ENCODE data around the gene TGFBR2. TPM values are rescaled to one million over a fixed set of nuclear protein-coding genes. Genes with fewer than 3 reads are reported as not detected.

The TGFBR2 gene
- total RNA-seq, 1 donor from 2014 or later = 53.4 TPM

DNA sequence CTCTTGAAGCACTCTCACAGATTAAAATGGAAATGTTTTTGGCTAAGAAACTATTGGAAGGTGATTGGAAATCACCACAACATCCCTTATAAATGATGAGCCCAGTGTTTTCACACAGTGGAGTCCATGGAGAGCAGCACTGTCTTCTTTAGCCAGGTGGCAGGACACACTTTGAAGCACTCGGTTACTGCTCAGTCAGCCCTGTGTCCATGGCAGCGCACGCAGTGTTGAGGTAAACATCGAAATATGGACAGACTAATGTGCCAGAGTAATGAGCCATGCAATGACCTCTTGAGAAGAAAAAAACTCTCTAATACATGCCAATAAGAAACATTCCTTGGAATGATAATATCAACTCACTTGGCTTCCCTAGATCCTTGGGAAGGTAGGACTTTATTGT, 66.6 kb downstream of the TGFBR2 start:
- DNase-seq (ENCODE audit: low read depth) = no peak
- TF ChIP-seq, protein P1, sequence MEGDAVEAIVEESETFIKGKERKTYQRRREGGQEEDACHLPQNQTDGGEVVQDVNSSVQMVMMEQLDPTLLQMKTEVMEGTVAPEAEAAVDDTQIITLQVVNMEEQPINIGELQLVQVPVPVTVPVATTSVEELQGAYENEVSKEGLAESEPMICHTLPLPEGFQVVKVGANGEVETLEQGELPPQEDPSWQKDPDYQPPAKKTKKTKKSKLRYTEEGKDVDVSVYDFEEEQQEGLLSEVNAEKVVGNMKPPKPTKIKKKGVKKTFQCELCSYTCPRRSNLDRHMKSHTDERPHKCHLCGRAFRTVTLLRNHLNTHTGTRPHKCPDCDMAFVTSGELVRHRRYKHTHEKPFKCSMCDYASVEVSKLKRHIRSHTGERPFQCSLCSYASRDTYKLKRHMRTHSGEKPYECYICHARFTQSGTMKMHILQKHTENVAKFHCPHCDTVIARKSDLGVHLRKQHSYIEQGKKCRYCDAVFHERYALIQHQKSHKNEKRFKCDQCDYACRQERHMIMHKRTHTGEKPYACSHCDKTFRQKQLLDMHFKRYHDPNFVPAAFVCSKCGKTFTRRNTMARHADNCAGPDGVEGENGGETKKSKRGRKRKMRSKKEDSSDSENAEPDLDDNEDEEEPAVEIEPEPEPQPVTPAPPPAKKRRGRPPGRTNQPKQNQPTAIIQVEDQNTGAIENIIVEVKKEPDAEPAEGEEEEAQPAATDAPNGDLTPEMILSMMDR (conservative IDR thresholded peaks at IDR 0.05; ENCODE audit: low read depth, low read length) = no peak
- H3K4me3 ChIP-seq (ENCODE audit: low read depth, low read length) = no peak overlapping the region

DNA sequence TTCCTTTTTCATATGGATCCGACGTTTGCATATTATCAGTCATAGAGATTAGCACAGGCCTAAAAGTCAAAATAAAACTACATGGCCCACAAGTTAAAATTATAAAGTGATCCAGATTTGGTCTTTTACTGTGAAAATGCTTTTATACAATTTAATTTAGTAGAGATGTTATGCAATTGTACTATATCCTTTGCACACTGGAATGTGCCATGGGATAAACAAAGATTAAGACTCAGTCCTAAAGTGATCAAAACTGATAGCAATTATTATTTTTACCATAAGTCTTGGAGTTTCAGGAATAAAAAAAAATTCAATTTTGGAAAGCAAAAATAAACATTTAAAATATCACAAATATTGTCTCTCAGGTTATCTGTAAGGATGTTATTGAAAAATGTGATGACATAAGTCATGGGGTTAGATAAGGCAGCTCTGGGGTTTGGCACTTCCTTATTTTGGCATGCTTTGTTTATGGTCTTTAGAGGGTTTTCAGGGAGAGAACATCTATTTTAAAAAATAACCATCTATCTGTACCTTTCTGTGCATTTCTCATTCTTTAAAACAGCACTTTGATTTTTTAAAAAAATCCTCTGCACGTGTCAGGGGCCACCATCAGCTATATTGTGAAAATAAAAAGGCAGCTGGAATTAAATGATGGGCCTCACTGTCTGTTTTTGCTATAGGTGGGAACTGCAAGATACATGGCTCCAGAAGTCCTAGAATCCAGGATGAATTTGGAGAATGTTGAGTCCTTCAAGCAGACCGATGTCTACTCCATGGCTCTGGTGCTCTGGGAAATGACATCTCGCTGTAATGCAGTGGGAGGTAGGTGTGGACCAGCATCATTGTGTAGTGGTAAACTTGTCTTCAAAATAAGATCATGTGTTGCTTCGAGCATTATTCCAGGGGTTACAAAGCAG, 67.3 kb downstream of the TGFBR2 start:
- no peak for DNase-seq (ENCODE audit: low read depth)
- TF ChIP-seq, protein P1 (conservative IDR thresholded peaks at IDR 0.05; ENCODE audit: low read depth, low read length) = no peak

DNA sequence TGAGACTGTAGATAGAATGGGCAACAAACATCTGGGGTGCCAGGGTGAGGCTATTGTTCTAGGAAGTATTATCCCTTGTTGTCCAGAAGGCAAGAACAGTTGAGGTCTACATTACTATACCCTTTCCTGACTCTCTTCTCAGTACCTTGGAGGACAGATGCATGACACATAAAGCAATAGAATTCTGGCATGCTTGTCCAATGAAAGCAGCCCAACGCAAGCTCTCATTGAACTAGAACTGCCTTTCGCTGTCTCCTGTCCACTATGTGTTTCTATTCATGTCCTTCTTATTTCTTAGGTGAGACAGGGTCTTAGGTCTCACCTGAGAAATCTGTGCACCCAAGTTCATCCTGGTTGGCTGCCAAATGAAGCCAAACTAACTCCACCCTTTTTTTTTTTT, 68.6 kb downstream of the TGFBR2 start:
- TF ChIP-seq, protein P1 (conservative IDR thresholded peaks at IDR 0.05; ENCODE audit: low read depth, low read length) = no peak
- H3K4me3 ChIP-seq (ENCODE audit: low read depth, low read length) = no peak overlapping the region
- no peak for DNase-seq (ENCODE audit: low read depth)

More for the DNA sequence above, 67.3 kb downstream of the TGFBR2 start:
- H3K4me3 ChIP-seq (ENCODE audit: low read depth, low read length) = no peak overlapping the region

DNA sequence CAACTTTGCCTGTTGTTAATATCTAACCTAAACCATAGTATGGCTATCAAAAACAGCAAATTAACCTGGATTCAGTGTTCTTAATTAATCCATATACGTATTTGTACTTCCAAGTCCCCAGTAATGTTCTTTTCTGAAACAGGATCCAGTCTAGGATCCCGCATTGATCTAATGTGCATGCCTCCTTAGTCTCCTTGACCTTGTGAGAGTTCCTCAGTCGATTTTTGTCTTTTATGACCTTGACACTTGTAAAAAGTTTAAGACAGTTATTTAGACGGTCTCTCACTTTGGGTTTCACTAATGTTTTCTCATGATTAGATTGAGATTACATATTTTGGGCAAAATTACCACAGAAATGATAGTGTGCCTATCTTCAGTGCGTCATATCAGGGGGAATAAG, 69.4 kb downstream of the TGFBR2 start:
- TF ChIP-seq, protein P1 (conservative IDR thresholded peaks at IDR 0.05; ENCODE audit: low read depth, low read length) = no peak
- no peak overlapping the region for H3K4me3 ChIP-seq (ENCODE audit: low read depth, low read length)
- no peak for DNase-seq (ENCODE audit: low read depth)

DNA sequence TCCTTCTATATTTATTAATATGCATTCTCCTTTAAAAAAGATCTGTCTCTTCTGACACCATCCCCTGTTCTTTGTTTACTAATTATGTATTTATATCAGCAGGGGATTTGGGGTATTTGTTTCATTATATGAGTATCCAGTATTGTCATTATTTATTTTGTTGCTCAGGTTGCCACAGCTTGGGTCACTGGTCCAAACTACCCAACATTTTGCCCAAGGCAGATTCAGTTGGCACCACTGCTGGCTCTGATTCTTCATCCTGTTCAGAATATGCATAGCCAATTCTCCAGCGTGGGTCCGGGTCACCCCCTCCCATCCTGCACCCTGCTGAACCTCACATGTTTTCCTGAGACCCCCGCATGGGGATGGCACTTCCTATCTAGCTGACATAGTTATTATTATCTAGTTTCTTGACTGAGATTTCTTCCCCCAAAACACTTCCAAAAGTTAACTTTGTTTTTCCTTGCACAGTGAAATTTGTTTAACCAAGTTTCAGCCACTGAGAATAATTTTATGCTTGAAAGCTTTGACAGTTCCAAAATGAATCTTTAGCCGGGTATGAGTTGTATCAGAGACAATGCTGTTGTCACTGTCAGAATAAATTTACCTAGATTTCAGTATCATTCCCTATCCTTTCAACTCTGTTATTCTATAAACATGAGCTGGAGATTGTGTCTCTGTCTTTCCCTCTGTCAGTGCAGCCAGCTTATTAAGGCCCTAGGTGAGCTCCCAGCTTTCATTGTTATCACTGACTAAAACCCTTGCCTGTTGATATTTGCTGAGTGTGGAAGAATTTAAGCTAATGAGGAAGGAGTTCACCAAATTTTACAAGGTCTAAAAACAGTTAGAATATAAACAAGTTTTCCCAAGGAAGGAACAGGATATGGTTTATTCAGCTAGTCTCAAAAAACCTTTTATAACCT, 70.3 kb downstream of the TGFBR2 start:
- TF ChIP-seq, protein P1 (conservative IDR thresholded peaks at IDR 0.05; ENCODE audit: low read depth, low read length) = no peak
- DNase-seq (ENCODE audit: low read depth) = no peak
- H3K4me3 ChIP-seq (ENCODE audit: low read depth, low read length) = no peak overlapping the region

DNA sequence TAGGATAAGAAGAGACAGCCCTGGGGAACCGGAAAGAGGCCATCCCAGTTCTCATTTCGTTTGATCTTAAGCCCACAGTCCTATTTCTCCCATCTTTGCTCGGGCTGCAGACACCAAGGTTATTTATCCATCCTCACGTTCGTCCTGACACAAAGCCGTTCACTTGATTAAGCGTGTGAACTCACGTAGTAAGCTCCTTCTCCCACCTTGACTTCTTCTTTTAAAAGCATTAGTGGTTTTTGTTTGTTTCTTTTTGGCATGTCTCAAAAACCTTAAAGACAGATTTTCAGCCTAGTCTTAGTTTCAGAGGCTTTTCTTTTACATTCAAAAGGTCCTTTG, 70.9 kb downstream of the TGFBR2 start:
- no peak for DNase-seq (ENCODE audit: low read depth)
- TF ChIP-seq, protein P1 (conservative IDR thresholded peaks at IDR 0.05; ENCODE audit: low read depth, low read length) = no peak
- no peak overlapping the region for H3K4me3 ChIP-seq (ENCODE audit: low read depth, low read length)
